DMS153 (cell line): ENCODE measurements around the gene PDPK1.
"Not testable (repeated sequence)": the region's sequence is repeated elsewhere in the genome, so short reads cannot be mapped to it uniquely, and the experiment has no call there.

Source experiments
- DNase-seq: peaks from one replicate; lab custom pipeline; 2025; lab: John Stamatoyannopoulos, UW

The PDPK1 gene

DNA sequence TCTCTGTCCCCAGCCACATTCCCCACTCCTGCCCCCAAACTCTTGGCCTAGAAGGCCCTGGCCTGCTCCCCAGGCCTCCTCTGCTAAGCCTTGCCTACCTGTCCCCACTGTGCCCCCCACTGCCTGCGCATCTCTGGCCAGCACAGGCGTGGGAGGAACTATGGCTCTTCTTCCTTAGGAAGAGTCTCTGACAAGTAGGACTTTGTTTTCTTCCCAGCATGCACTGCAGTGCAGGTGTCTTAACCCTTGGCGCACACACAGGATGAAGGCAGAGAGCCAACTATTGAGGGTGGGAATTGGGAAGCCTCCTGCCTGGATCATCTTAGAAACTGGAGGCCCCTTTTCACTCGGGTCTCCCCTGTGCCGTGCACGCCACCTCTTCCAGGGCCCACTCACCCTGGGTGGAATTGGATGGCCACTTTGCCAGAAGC, 14.0 kb upstream of the PDPK1 start:
- DNase-seq: no peak

DNA sequence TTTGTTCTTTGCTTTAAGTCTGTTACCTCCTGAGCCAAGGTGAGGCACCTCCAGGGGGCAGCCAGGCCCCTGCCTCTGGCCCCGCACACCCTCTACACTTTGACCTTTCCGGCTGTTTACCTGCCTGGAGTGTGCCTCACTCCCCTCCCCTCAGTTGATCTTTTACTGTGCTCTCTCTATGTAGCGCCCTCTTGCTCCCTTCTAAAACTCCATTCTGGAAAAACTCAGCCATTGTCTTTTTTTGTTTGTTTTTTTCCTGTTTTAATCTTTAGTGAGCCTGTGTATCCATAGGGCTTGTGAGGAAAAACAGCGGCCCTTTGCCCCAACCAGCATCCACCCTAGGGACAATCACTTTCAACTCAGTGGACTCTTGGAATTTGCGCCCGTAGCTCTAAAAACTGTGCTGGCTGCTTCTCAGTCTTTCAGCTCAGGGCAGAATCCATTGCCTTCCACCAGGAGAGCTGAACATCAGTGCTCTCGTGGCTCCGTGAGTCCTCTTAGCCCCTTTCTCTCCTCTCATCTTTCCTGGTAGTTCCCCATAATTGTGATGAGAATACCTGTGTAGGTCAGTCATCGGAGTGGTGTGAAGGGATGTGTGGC, 13.4 kb upstream of the PDPK1 start:
- DNase-seq: no peak

DNA sequence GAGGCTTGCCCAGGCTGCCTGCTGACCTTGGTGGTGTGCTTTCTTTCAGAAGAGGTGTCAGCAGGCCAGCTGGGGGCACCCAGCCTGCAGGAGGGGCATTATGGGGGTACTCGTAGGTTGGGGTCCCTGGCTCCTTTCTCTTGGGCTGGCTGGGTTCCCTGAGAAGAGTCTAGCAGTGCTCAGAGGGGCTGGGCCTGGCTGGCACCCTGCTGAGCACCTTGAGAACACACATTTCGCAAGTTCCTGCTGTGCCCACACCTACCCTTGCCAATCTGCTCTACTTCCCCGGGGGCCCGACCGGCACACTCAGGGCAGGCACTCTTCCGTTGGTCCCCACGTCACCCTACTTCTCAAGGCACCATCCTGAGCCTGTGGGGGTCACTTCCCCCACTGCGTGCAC, 11.7 kb upstream of the PDPK1 start:
- no peak for DNase-seq

DNA sequence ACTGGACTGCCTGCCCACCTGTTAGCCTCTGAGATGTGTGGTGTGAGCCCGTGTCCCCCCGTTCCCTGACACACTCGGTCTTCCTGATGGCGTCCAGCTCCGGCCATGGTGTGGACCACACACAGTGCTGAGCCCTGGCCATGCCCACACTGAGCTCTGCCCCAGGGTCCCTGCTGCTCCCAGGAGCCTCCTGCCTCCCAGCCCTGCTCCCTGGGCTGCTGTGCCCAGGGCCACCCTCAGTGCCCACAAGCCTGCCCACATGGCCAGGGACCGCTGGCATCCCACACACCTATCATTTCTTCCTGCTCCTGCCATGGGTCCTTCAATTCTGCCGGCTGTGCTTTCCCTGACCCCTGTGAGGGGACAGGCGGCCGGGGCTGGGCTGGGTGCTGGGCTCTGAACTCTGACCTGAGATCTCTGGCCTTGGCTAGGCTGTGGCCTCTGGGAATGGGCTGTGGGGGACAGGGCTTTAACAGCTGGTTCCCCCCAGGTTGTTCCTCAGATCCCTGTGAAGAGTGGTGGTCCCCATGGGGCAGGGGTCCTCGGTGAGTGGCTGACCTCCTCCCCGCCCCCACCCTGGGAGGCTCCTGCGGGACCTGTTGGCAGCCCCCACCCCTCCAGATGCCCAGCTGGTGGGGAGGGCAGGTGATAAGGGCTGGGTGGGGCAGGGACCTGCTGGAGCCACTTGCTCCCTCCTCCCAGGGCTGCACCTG, 10.6 kb upstream of the PDPK1 start:
- DNase-seq: no peak

DNA sequence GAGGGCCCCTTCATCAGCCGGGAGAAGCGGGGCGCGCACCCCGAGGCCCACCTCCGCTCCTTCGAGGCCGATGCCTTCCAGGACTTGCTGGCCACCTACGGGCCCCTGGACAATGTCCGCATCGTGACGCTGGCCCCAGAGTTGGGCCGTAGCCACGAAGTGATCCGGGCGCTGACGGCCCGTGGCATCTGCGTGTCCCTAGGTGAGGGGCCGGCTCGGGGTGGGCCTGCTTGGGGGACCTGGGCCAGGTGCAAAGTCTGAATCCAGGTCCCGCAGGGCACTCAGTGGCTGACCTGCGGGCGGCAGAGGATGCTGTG, 10.1 kb upstream of the PDPK1 start:
- no peak for DNase-seq

DNA sequence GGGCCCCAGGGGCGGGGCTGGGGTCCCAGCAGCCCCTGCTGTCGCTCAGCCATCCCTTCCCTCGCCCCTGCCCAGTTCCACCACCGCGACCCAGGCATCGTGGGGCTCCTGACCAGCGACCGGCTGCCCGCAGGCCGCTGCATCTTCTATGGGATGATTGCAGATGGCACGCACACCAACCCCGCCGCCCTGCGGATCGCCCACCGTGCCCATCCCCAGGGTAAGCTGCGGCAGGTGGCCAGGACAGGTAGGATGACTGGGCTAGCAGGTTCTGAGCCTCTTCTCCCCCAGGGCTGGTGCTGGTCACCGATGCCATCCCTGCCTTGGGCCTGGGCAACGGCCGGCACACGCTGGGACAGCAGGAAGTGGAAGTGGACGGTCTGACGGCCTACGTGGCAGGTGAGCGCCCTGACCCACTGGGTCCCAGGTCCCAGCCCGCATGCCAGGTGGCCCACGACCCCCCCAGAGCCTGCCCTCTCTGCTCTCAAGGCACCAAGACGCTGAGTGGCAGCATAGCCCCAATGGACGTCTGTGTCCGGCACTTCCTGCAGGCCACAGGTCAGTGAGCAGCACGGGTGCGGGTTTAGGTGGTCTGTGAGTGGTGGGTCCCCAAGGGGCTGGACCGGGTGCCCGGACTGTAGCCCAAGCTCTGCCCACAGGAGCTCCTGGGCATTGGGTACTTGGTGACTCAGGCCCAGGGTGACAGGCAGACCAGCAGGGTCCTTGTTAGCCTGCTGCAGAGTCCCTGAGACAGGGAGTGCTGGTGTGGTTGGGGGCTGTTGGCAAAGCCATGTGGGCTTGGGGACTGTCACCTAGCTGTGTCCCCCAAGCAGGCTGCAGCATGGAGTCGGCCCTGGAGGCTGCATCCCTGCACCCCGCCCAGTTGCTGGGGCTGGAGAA, 9.4 kb upstream of the PDPK1 start:
- DNase-seq: no peak

DNA sequence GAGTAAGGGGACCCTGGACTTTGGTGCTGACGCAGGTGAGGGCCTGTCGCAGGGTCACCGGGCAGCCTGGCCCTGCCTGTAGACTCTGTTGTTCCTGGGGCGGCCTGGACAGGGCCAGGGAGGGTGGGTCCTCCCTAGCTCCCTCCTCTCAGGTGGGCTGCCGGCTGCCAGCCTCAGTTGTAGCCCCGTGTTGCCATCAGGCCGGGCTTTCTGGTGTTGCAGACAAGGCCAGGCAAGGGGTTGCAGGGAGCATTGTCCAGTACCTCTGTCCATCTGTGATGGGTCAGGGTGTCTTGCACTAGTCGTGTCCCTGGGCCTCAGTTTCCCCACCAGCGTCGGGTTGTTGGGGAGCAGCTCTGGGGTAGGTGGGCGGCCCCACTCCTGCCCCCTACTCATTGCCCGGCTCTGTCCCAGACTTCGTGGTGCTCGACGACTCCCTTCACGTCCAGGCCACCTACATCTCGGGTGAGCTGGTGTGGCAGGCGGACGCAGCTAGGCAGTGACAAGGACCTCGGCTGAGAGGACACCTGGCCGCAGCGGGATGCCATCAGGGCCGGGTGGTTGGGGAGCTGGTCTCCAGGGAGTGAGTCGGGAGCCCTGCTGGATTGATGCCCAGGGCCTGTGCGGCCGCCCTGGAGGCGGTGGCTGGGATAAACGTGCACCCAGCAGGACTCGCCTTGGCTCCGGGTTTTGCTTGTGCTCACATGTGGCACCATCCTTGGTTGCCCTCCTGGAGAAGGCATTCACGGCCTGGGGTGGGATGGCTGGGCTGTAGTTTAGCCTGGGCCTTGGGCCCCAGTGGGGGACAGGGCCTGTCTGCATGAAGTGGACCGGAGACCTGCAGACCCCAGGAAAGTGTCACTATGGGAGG, 8.5 kb upstream of the PDPK1 start:
- no peak for DNase-seq

DNA sequence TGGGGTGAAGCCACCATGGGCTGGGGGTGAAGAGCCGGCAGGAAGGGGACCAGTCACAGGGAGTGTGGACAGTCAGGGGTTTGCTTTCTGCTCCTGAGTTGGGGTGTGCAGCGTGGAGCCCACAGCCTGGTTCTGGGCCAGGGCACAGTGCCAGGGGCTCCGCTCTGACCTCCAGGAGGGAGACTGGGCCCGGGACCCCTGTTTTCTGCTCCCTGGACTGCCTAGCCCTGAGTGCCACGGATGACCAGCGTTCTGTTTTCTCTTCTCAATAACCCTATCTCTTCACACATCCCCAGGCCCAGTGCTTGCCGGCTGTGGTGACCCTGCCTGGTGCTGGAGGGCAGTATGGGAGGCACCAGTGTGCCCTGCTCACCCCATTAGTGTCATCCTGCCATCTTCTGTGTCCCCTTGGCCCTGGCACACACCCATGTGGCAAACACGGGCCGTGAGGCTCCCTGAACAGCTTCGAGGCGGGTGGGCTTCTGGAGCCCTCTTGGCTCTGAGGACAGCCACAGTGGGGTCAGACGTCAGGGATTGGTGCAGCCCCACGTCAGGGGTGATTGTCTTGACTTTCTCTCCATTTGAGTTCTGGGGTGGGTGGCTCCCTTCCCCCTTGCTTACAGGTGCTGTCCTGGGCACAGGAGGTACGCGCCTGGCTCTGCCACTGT, 7.7 kb upstream of the PDPK1 start:
- DNase-seq: no peak

DNA sequence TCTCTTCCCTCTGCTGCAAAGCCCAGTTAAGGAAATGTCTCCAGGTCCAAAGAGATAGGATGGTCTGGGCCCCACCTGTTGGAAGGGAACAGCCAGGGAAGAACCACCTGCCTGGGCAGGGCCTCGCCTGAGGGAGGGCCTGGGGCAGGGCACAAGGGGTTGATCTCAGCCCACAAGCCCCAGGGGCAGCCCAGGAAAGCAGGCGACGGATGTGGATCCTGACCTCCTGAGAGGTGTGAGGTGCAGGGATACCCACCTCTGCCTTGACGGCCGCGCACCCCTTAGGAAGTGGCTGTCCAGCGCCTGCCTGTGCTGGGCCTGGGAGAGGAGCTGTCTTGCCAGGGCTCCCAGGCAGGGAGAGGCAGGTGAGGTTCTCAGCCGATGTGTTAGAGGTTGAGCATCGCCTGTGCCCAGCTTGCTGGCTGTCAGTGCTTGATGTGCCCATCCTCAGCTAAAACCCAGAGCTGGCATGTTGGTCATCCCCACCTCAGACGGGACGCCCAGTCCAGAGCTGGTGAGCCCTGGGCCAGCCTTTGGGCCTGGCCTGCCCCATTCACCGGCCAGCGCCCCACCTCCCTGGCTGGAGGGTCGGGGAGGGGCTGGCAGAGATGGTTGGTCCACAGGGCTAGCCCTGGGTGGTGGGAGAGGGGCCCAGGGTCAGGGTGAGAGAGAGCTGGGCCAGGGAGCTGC, 7.0 kb upstream of the PDPK1 start:
- DNase-seq: no peak

DNA sequence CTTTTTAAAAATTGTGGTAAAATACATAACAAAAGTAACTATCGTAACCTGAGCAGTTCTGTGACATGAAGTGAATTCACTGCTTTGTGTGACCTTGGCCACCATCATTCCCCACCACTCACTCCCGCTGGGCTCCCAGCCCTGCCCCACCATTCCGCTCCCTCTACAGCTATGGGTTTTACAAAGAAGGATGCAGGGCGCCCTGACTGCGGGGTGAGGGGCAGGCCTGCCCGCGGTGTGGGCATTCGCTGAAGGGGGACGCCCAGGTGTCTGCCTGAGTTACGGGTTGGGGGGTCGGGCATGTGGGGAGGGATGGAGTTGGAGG, 6.5 kb upstream of the PDPK1 start, which contains the start of gene CEMP1:
TSS of gene CEMP1 (minus strand) at position 38 of the 325 bp plus-strand sequence. CDS start 335 bp downstream, outside the sequence.
- no peak for DNase-seq

DNA sequence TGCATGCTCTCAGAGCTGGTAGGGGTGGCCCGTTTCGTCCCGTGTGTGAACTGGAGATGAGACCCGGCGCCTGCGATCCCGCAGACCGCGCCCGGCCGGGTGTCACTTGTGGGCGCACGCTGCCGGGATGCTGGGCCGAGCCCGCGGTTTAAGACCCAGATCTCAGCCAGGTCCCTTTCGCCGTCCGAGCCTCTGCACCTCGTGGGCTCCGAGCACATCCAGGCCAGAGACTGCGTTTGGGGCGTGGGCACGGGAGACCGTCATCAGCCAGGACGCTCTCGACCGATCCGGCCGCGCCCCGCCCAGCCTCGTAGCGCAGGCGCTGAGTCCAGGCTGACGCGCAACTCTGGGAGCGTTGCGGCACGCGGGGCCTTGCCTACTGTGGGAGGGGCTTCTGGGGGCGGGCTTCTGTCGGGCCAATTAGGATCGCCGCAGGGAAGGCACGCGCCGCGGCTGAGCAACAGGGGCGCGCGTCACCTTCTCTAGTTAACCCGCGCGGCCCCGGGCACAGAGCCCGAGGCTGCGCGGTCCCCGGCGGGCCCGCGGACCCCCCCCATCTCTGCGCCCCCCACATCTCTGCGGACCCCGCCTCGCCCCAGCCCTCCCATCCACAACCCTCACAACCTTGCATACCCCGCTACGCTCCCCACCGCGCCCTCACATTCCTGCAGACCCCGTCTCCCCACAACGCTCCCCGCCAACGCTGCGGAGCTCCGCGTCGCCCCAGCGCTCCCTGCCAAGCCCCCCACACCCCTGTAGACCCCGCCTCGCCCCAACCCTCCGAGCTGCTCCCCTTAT, 5.9 kb upstream of the PDPK1 start:
- DNase-seq: peak; percentile 94

DNA sequence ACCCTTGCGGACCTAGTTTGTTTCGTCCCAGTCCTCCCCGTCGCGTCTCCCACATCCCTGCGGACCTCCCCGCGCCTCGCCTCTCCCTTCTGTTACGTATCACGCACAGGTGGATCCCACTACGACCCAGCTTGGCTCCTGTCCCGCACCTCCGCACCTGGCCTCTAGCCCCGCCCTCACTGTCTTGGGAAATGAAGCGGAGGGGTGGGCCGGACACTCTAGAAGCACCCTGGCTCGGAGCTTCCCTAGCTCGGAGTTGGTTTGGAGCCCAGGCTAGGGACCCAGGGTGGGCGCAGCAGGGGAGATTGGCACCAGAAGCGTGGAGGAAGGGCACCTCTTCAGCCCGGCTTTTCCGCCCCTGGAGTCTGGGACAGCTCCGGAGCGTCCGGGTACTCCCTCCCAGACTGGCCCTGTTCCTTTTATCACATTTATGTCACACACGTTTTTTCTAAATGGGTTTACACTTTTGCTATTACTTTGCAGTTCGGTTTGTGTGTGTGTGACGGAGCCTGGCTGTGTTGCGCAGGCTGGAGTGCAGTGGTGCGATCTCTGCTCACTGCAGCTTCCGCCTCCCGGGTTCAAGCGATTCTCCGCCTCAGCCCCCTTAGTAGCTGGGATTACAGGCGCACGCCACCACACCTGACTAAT, 5.2 kb upstream of the PDPK1 start:
- DNase-seq: no peak

DNA sequence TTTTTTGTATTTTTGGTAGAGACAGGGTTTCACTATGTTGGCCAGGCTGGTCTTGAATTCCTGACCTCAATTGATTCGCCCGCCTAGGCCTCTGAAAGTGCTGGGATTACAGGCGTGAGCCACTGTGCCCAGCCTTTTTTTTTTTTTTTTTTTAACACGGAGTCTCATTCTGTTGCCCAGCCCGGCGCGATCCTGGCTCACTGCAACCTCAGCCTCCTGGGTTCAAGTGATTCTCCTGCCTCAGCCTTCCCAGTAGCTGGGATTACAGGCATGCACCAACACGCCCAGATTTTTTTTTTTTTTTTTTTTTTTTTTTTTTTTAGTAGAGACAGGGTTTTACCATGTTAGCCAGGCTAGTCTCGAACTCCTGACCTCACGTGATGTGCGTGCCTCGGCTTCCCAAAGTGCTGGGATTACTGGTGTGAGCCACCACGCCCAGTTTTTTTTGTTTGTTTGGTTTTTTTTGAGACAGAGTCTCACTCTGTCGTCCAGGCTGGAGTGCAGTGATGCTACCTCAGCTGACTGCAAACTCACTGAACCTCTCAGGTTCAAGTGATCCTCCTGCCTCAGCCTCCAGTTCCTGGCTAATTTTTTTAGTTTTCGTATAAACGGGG, 4.6 kb upstream of the PDPK1 start:
- DNase-seq: not testable (repeated sequence)

DNA sequence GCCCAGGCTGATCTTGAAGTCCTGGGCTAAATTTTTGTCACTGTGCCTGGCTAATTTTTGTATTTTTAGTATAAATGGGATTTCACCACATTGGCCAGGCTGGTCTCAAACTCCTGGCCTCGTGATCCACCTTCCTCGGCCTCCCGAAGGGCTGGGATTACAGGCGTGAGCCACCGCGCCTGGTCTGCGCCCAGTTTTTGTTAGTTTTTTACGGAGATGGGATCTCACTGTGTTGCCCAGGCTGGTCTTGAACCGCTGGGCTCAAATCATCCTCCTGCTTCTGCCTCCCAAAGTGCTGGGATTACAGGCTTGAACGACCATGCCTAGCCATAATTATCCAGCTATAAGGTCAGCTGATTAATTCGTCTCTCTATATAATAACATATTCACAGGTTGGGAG, 3.9 kb upstream of the PDPK1 start:
- DNase-seq: no peak

DNA sequence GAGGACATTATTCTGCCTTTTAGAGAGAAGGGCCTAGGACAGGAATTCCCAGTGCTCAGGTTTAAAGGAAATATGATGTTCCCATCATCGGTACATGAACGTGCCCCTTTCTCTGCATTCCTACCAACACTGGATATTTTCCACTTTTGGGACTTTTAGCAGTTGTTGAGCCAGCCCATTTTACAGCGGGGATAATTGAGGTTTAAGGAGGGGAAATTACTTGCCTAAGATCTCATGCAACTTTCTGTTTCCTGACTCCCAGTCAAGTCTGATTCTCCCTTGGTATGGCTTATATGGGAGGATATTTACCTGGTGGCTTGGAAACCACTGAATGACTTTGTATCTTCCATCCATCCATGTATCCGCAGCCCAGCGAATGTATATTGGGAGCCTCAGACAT, 3.5 kb upstream of the PDPK1 start:
- not testable (repeated sequence) for DNase-seq

DNA sequence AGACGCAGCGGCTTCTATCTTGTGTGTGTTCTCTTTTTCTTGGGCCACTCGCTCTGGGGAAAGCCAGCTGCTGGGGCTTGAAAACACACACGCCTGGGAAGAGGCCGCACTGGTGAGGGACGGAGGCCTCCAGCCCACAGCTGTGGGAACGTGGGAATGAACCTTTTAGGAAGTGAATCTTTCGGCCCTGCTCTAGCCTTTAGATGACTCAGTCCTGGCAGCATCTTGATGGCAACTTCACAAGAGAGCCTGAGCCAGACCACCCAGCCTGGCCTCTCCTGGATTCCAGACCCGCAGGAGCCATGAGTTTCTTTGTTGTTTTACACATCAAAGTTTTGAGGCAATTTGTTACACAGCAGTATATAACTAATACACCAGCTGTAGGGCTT, 2.2 kb upstream of the PDPK1 start:
- DNase-seq: no peak

DNA sequence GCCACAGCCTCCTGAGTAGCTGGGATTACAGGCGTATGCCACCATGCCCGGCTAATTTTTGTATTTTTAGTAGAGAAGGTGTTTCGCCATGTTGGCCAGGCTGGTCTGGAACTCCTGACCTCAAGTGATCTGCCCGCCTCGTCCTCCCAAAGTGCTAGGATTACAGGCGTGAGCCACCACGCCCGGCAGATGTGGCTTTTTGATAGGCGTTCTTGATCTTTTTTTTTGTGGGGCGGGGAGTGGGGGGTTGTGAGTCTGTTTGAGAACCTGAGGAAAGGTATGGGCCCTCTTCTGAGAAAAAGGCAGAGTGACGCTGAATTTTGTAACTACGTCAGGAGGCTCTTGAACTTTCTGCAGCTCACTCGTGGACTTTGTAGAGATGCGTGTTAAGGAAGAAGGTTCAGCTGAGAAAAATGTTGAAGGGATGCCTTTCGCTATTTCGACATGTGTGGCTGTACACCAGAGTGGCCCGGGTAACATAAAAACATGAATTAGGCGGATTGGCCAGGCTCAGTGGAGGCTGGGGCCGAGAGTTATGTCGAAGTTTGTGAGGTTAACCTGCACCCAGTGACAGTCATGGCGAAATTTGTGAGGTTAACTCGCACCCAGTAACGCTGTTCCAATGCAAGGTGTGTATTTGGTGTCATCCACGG, 1.5 kb downstream of the PDPK1 start:
- not testable (repeated sequence) for DNase-seq

DNA sequence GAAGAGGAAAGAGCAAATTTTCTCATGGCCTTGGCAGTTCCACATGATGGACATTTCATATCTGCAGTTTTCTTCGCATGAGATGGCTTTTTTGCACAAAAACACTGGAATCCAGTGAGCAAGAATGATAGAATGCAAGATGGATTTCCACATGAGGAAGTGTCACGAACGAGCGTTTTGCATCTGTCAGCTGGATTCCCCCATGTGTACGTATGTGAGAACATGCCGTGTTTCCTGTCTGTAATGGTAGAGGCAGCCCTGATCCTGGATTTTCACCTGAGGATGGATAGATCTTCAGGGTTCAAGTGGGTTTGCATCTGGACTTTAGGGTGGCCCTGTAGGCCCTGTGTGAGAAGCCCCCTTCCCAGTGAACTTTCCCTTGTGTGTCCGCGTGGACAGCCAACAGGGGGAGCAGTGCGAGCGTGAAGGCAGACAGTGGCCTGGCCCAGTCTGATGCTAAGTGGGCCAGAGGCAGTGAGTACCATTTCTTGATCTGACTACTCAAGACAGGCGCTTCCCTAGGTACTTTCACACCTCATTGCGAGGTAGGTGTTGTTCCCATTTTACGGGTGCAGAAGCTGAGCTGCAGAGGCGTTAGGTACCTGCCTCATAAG, 2.1 kb downstream of the PDPK1 start:
- DNase-seq: not testable (repeated sequence)
